ENCODE results near the gene NCR1.

- TF ChIP-seq TAF1 (IDR thresholded peaks at IDR 0.05; ENCODE audit: borderline replicate concordance, insufficient read depth, low read length), result no peak
- no peak for TF ChIP-seq REST (IDR thresholded peaks at IDR 0.05; ENCODE audit: insufficient read depth in 1 of 2, low read depth in 2 of 2, low read length in 2 of 2)
These were observed 12.5 kb upstream of the NCR1 start for GRCh38 chr19:54893406-54893805.
